ENCODE data around the gene KSR2. TPM values are rescaled to one million over a fixed set of nuclear protein-coding genes. Genes with fewer than 3 reads are reported as not detected.

KSR2 gene
- total RNA-seq, 1 donor from 2014 or later, result 0.69 TPM

DNA sequence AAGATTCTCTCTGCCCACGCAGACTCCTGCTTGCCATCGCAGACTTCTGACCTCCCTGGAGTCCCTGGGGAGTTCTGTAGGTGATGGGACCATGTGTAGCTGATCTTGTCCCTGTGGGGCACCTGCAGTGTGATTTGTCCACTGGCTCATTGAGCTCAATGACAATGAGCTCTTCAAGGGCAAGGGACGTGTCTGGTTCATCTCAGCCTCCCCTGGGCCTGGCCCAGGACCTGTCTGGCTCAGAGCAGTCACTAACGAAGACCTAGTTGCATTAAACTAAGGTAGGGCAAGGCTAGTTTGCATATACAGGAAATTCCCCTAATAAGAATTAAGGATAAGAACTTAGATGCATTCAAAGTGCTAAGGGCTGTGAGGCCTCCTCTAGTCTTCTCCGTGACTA is 361.8 kb downstream of the KSR2 start:
- TF ChIP-seq CTCF (IDR thresholded peaks at IDR 0.05; ENCODE audit: unreplicated experiment), result no peak
- H3K36me3 Mint-ChIP-seq, result no peaks in the 10 kb centered on the region
- no peak overlapping the region for H3K4me3 Mint-ChIP-seq
- no peaks in the 10 kb centered on the region for H3K4me1 Mint-ChIP-seq
- no peaks in the 10 kb centered on the region for H3K9me3 Mint-ChIP-seq
- peaks cover 41% of the 10 kb centered on the region for H3K27me3 Mint-ChIP-seq (ENCODE audit: low read depth)
- no peak for DNase-seq (ENCODE audit: low spot score in 2 of 2, unreplicated experiment in 2 of 2)
- H3K27ac Mint-ChIP-seq, result no peak overlapping the region

DNA sequence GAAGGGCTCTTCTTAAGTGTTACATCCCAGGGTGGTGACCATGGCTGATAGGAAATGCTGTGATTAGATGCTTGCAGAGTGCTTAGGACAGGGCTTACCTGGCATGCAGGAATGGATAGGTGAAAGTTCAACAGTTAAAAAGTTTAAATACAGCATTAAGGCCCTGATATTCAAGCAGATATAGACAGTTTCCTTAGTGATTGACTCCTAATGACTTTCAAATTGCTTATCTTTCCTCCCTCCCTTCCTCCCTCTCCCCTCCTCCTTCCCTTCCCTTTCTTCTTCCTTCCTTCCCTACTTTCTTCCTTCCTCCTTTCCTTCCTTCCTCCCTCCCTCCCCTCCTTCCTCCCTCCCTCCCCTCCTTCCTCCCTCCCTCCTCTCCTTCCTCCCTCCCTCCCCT is 362.8 kb downstream of the KSR2 start:
- Mint-ChIP-seq H3K9me3 (no peaks in the 10 kb centered on the region), H3K4me3 (no peak overlapping the region), H3K27ac (no peak overlapping the region), H3K36me3 (no peaks in the 10 kb centered on the region), H3K4me1 (no peaks in the 10 kb centered on the region), H3K27me3 (ENCODE audit: low read depth) (peaks cover 37% of the 10 kb centered on the region)
- no peak for DNase-seq (ENCODE audit: low spot score in 2 of 2, unreplicated experiment in 2 of 2)
- TF ChIP-seq CTCF (IDR thresholded peaks at IDR 0.05; ENCODE audit: unreplicated experiment), result no peak

DNA sequence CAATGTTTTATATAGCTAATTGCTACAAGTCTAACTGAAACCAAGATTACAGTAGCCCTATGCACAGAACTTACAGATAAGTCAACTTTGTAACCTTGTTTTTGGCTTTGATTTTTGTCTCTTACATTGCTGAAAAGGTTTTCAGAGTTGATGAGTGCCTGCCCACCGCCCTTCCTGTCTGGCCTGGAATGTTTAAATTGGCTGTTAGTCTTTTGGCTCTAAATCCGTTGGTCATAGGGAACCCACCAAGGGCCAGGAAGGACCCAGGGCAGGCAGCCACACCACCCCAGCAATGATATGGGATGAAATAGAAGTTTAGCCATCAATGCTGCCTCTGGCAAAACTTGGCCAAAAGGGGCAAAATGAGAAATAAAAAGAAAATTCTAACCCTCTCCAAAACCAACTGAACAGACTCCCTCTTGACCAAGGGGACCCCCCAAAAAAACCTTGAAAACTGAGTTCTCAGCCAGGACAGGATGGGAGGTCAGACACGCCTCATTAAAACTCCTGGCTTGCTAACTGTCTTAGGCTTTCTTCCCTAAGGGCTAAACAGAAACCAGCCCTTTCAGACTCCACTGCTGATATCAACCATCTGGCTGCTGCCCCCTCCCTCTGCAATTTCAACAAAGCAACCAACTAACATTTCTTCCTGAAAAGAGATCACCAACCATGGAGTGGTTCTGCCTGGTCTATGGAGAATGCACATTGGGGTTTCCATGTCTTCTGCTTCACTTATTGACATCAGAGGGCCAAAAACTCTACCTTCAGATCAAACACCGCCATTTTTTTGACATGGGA is 365.3 kb downstream of the KSR2 start:
- TF ChIP-seq CTCF (IDR thresholded peaks at IDR 0.05; ENCODE audit: unreplicated experiment), result no peak
- Mint-ChIP-seq H3K4me1 (no peaks in the 10 kb centered on the region), H3K9me3 (no peaks in the 10 kb centered on the region), H3K27me3 (ENCODE audit: low read depth) (peaks cover 50% of the 10 kb centered on the region), H3K4me3 (no peak overlapping the region), H3K27ac (no peak overlapping the region), H3K36me3 (no peaks in the 10 kb centered on the region)
- DNase-seq (ENCODE audit: low spot score in 2 of 2, unreplicated experiment in 2 of 2), result no peak

GRCh38 chr12:117599849-117600248 is 368.9 kb downstream of the KSR2 start:
- no peaks in the 10 kb centered on the region for H3K9me3 Mint-ChIP-seq
- no peak for DNase-seq (ENCODE audit: low spot score in 2 of 2, unreplicated experiment in 2 of 2)
- H3K36me3 Mint-ChIP-seq, result no peaks in the 10 kb centered on the region
- no peak overlapping the region for H3K4me3 Mint-ChIP-seq
- peaks cover 35% of the 10 kb centered on the region for H3K27me3 Mint-ChIP-seq (ENCODE audit: low read depth)
- no peak for TF ChIP-seq CTCF (IDR thresholded peaks at IDR 0.05; ENCODE audit: unreplicated experiment)
- no peak overlapping the region for H3K27ac Mint-ChIP-seq
- no peaks in the 10 kb centered on the region for H3K4me1 Mint-ChIP-seq

GRCh38 chr12:117596968-117597367 is 371.8 kb downstream of the KSR2 start:
- Mint-ChIP-seq H3K36me3 (no peaks in the 10 kb centered on the region), H3K27ac (no peak overlapping the region), H3K4me1 (peaks cover 10% of the 10 kb centered on the region), H3K9me3 (no peaks in the 10 kb centered on the region), H3K4me3 (no peak overlapping the region), H3K27me3 (ENCODE audit: low read depth) (peaks cover 44% of the 10 kb centered on the region)
- no peak for TF ChIP-seq CTCF (IDR thresholded peaks at IDR 0.05; ENCODE audit: unreplicated experiment)
- no peak for DNase-seq (ENCODE audit: low spot score in 2 of 2, unreplicated experiment in 2 of 2)
